ENCODE data around the gene CDH4.

Gene CDH4

DNA sequence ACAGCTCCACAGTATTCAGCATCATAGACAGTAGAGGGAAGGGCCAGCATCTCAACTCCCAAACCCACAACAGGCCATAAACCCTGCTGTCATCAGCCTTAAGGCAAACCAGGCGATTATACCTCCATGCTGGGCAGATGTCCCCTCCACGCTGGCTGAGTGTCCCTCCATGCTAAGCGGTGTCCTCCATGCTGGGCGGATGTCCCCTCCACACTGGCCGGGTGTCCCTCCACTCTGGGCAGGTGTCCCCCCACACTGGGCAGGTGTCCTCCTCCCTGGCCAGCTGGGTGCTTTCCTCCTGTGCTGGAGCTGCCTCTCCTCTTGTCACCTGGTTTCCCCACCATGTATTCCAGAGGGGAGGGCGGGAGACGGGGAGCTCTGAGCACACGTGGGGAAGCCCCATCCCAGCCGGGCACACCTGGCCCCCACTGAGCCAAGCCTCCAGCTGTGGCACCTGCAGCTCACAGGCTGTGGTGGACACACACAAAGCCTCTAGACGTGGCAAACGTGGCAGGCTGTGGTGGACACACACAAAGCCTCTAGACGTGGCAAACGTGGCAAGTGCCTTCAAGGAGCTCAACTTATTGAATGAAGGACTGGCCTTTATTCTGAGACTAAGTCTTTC is 616.5 kb downstream of the CDH4 start:
- peaks cover 9% of the 10 kb centered on the region; the same call in 1 of the 2 replicates for H4K20me1 ChIP-seq (ENCODE audit: insufficient read depth, low read length)
- no peaks in the 10 kb centered on the region for H3K36me3 ChIP-seq (ENCODE audit: insufficient read depth, low read length)
- no peak overlapping the region for H3K9ac ChIP-seq (ENCODE audit: low read depth, low read length)
- no peak overlapping the region for H3K4me2 ChIP-seq (ENCODE audit: insufficient read depth, low read length)
- ATAC-seq (ENCODE audit: insufficient read depth, low read depth), result no peak
- H2AFZ ChIP-seq (ENCODE audit: low read depth, low read length), result no peak overlapping the region
- TF ChIP-seq EZH2 (IDR thresholded peaks at IDR 0.05; ENCODE audit: borderline replicate concordance, low read depth, low read length, severe bottlenecking), result no peak
- TF ChIP-seq, protein P1, sequence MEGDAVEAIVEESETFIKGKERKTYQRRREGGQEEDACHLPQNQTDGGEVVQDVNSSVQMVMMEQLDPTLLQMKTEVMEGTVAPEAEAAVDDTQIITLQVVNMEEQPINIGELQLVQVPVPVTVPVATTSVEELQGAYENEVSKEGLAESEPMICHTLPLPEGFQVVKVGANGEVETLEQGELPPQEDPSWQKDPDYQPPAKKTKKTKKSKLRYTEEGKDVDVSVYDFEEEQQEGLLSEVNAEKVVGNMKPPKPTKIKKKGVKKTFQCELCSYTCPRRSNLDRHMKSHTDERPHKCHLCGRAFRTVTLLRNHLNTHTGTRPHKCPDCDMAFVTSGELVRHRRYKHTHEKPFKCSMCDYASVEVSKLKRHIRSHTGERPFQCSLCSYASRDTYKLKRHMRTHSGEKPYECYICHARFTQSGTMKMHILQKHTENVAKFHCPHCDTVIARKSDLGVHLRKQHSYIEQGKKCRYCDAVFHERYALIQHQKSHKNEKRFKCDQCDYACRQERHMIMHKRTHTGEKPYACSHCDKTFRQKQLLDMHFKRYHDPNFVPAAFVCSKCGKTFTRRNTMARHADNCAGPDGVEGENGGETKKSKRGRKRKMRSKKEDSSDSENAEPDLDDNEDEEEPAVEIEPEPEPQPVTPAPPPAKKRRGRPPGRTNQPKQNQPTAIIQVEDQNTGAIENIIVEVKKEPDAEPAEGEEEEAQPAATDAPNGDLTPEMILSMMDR (IDR thresholded peaks at IDR 0.05; ENCODE audit: borderline replicate concordance, extremely low read depth, low read length, poor library complexity, severe bottlenecking), result no peak
- DNase-seq, result no peak
- H3K27ac ChIP-seq (ENCODE audit: low read length), result no peak overlapping the region
- no peak overlapping the region for H3K4me3 ChIP-seq (ENCODE audit: low read depth in 1 of 2, low read length in 2 of 2)
- H3K4me1 ChIP-seq (ENCODE audit: insufficient read depth, low read length), result no peaks in the 10 kb centered on the region
- H3K27me3 ChIP-seq (ENCODE audit: insufficient read depth, low read length, poor library complexity), result no peaks in the 10 kb centered on the region
- H3K9me3 ChIP-seq (ENCODE audit: insufficient read depth, low read length, severe bottlenecking), result no peaks in the 10 kb centered on the region
- no peaks in the 10 kb centered on the region for H3K79me2 ChIP-seq (ENCODE audit: insufficient read depth, low read length)

DNA sequence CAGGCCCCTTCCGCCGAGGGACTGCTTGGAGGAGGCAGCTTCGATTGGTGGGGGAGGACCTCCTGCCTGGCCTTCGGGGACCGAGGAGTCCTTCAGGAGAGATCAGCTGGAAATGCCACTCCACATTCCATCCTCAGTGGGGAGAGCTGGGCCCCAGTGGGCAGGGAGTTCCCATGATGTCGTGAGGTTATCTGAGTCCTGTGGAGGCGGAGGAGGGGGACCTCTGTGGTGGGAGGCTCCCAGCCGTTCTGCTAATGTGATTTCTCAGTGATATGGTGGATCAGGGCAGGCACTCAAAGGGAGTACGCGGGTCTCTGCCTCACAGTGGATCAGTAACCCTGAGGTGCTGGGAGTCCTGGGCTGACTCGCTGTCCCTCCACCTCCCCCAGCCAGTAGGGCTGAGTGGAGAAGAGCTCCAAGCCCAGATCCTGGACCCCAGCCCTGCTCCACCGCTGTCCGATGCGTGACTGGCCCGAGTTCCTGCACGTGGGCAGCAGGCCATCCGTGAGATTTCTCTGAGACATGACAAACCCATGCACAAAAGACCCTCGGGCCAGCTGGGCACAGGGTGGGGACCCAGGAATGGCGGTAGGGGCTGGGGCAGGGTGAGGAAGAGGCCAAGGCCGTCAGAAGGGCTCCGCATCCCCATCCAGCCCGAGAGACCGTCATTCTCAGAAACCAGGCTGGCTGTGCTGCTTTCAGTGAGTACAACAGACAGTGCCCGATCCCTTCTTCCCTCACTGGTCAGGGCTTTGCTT is 617.9 kb downstream of the CDH4 start:
- no peak overlapping the region for H3K4me2 ChIP-seq (ENCODE audit: insufficient read depth, low read length)
- no peak overlapping the region for H2AFZ ChIP-seq (ENCODE audit: low read depth, low read length)
- H3K27me3 ChIP-seq (ENCODE audit: insufficient read depth, low read length, poor library complexity), result no peaks in the 10 kb centered on the region
- no peak overlapping the region for H3K9ac ChIP-seq (ENCODE audit: low read depth, low read length)
- no peaks in the 10 kb centered on the region for H3K9me3 ChIP-seq (ENCODE audit: insufficient read depth, low read length, severe bottlenecking)
- H3K36me3 ChIP-seq (ENCODE audit: insufficient read depth, low read length), result no peaks in the 10 kb centered on the region
- ATAC-seq (ENCODE audit: insufficient read depth, low read depth) (no peak), DNase-seq (no peak)
- H3K79me2 ChIP-seq (ENCODE audit: insufficient read depth, low read length), result no peaks in the 10 kb centered on the region
- TF ChIP-seq, protein P1 (IDR thresholded peaks at IDR 0.05; ENCODE audit: borderline replicate concordance, extremely low read depth, low read length, poor library complexity, severe bottlenecking), result no peak
- TF ChIP-seq EZH2 (IDR thresholded peaks at IDR 0.05; ENCODE audit: borderline replicate concordance, low read depth, low read length, severe bottlenecking), result no peak
- H3K27ac ChIP-seq (ENCODE audit: low read length), result no peak overlapping the region
- peaks cover 9% of the 10 kb centered on the region; the same call in 1 of the 2 replicates for H4K20me1 ChIP-seq (ENCODE audit: insufficient read depth, low read length)
- H3K4me3 ChIP-seq (ENCODE audit: low read depth in 1 of 2, low read length in 2 of 2), result no peak overlapping the region
- H3K4me1 ChIP-seq (ENCODE audit: insufficient read depth, low read length), result no peaks in the 10 kb centered on the region

DNA sequence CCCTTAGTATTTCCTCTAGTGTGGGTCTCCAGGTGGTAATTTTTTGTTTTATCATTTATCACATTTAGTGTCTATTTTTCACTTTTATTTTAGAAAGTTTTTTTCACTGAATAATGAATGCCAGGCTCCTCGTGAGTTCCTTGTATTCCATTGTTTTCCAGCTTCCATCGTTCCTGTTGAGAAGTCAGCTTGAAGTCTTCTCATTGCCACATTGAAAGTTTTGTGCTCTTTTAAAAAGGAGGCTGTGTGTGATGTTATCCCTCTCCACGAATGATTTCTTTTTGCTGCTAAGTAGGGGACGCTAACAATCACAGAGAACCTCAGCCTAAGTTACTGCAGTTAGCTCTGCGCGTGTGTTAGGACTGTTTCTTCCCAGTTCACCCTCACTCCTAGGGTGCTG is 619.1 kb downstream of the CDH4 start:
- no peak overlapping the region for H3K27ac ChIP-seq (ENCODE audit: low read length)
- DNase-seq (no peak), ATAC-seq (ENCODE audit: insufficient read depth, low read depth) (no peak)
- no peak overlapping the region for H3K4me3 ChIP-seq (ENCODE audit: low read depth in 1 of 2, low read length in 2 of 2)
- H3K9ac ChIP-seq (ENCODE audit: low read depth, low read length), result no peak overlapping the region
- no peaks in the 10 kb centered on the region for H3K79me2 ChIP-seq (ENCODE audit: insufficient read depth, low read length)
- no peaks in the 10 kb centered on the region for H3K36me3 ChIP-seq (ENCODE audit: insufficient read depth, low read length)
- H3K4me2 ChIP-seq (ENCODE audit: insufficient read depth, low read length), result no peak overlapping the region
- TF ChIP-seq, protein P1 (IDR thresholded peaks at IDR 0.05; ENCODE audit: borderline replicate concordance, extremely low read depth, low read length, poor library complexity, severe bottlenecking), result no peak
- no peak for TF ChIP-seq EZH2 (IDR thresholded peaks at IDR 0.05; ENCODE audit: borderline replicate concordance, low read depth, low read length, severe bottlenecking)
- no peaks in the 10 kb centered on the region for H3K9me3 ChIP-seq (ENCODE audit: insufficient read depth, low read length, severe bottlenecking)
- no peaks in the 10 kb centered on the region for H3K27me3 ChIP-seq (ENCODE audit: insufficient read depth, low read length, poor library complexity)
- H2AFZ ChIP-seq (ENCODE audit: low read depth, low read length), result no peak overlapping the region
- H4K20me1 ChIP-seq (ENCODE audit: insufficient read depth, low read length), result peaks cover 12% of the 10 kb centered on the region
- H3K4me1 ChIP-seq (ENCODE audit: insufficient read depth, low read length), result no peaks in the 10 kb centered on the region
